Measurements from ENCODE around the gene SFTA2. TPM values are rescaled to one million over a fixed set of nuclear protein-coding genes. Genes with fewer than 3 reads are reported as not detected.

Gene SFTA2
- total and polyA plus RNA-seq, 2 of the 8 experiments (the other 6 are each of a cell fraction or from before 2014, with no cell fraction given): not detected

DNA sequence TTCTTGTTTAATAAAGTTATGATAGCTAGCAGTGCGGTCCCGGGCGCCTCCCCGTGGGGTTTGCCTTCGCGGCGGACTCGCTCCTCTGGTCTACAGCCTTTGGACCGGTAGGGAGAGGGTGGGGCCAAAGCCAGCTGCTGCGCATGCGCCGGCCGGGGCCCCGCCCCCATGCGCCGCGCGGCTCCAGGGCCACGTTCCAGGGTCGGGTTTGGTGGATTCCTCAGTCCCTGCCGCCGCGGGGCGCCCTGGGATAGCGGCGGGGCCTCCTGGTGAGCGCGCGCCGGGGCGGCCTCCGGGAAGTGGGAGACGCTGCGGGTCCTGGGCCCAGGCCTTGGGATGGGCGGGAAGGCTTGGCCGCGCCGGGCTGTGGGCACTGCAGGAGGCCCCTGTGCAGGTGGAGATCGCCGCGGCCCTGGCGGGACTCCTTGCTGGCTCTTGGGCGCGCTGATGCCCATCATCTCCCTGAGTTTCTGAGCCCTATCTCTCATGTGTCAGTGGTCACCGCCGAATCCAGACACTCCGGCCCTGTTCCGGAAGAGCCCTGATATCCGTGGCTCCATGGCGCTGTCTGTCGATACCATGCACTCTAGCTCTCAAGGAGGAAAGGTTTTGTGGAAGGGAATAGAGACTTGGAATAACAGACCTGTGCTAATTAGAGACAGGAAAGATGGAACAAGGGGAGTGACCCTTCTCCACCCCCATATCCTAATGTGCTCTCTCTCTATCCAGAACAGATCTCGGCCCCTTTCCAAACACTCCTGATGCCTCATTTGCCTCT lies 17.7 kb downstream of the SFTA2 start, which contains the start of gene VARS2:
Gene VARS2, plus strand, starts transcription at position 163 of the 778 bp plus-strand sequence. Its CDS starts 599 bp downstream, at position 762.
- peak within 1 kb of the TSS; percentile 8 for H4K91ac ChIP-seq (replicated peaks; ENCODE audit: insufficient read length, low read length)
- H2AFZ ChIP-seq (ENCODE audit: low read length): no peak within 1 kb of the TSS
- no peaks in the 10 kb centered on the region for H3K79me1 ChIP-seq (ENCODE audit: low read depth, low read length)
- H2BK12ac ChIP-seq (ENCODE audit: low read depth, low read length): peak within 1 kb of the TSS; percentile 40; the same call in 1 of the 2 replicates
- H3K56ac ChIP-seq (replicated peaks; ENCODE audit: insufficient read length, low read depth, low read length): no peak within 1 kb of the TSS
- CTCF ChIA-PET (ENCODE audit: partially characterized antibody): interaction anchor here (0.7 to 16.0 kb wide), 35 partner anchors 11 to 233 kb away, joined by 3 to 285 read pairs (median 6); partner anchors contain the start of genes DDR1, MUCL3 and SFTA2
- WGBS, 2 experiments (ENCODE audit: extremely low coverage in 1 of 2, insufficient coverage in 1 of 2, insufficient read length in 1 of 2, insufficient replicate concordance in 2 of 2, low coverage in 1 of 2, low lambda C conversion rate in 2 of 2, missing lambda C conversion rate in 1 of 2): 6% methylated on average over 48 of the region's 52 CpGs; no CpG with 5 or more reads in 1 of the 2 experiments
- POLR2A ChIA-PET (ENCODE audit: partially characterized antibody): interaction anchor here (0.6 to 4.0 kb wide), 27 partner anchors 9 to 197 kb away, joined by 3 to 22 read pairs (median 4); partner anchors contain the start of genes DDR1 and FLOT1
- H3K79me2 ChIP-seq (ENCODE audit: control insufficient read depth in 1 of 2, insufficient read depth in 2 of 2, low read length in 2 of 2): peaks cover 0 to under 1% of the 10 kb centered on the region in 2 experiments; a peak in 1 of 4 replicates
- no peak within 1 kb of the TSS for H3K27ac ChIP-seq (ENCODE audit: low read depth, low read length)
- H3K4me3 ChIP-seq (ENCODE audit: extremely low read depth in 1 of 4, insufficient read depth in 2 of 4, low read depth in 3 of 4, low read length in 4 of 4): peak within 1 kb of the TSS; percentile 41 to 74 (median 66)
- DNase-seq (ENCODE audit: low read depth in 1 of 2, low spot score in 2 of 2) (peak; percentile 61 to 97), FAIRE-seq (no peak)
- peaks cover 3% of the 10 kb centered on the region; the same call in 1 of the 2 replicates for H3K23me2 ChIP-seq (ENCODE audit: low read depth, low read length)
- no peak within 1 kb of the TSS for H2BK120ac ChIP-seq (replicated peaks; ENCODE audit: low read depth, low read length)
- peak within 1 kb of the TSS; percentile 63; the same call in 1 of the 2 replicates for H2BK5ac ChIP-seq (ENCODE audit: low read depth, low read length)
- peaks cover 0 to 14% (median 6%) of the 10 kb centered on the region in 4 experiments; a peak in 5 of 7 replicates for H3K4me1 ChIP-seq (replicated peaks in 1 of 4; ENCODE audit: control insufficient read depth in 3 of 4, insufficient read depth in 4 of 4, low read length in 3 of 4)
- peak within 1 kb of the TSS; percentile 66; the same call in 1 of the 2 replicates for H4K8ac ChIP-seq (ENCODE audit: extremely low read depth, insufficient read depth, low read length)
- peaks cover 6 to 16% (median 9%) of the 10 kb centered on the region in 4 experiments; a peak in 7 of 8 replicates for H3K36me3 ChIP-seq (ENCODE audit: control insufficient read depth in 2 of 4, insufficient read depth in 4 of 4, low read length in 3 of 4)
- H2BK15ac ChIP-seq (ENCODE audit: low read length): no peak within 1 kb of the TSS
- peak within 1 kb of the TSS in 3 of 4 experiments; percentile 42 to 55 (median 50); a peak in 6 of 7 replicates for H3K9ac ChIP-seq (replicated peaks in 1 of 4; ENCODE audit: extremely low read depth in 1 of 4, low read depth in 3 of 4, low read length in 3 of 4)
- H3K4ac ChIP-seq (replicated peaks; ENCODE audit: insufficient read length, low read depth, low read length): peak within 1 kb of the TSS; percentile 17
- H4K5ac ChIP-seq (ENCODE audit: insufficient read length, low read depth, low read length): no peak within 1 kb of the TSS
- H3K9me3 ChIP-seq (ENCODE audit: insufficient read depth in 2 of 2, low read depth in 1 of 2, low read length in 1 of 2): no peaks in the 10 kb centered on the region
- H3K23ac ChIP-seq (ENCODE audit: insufficient read length): no peak within 1 kb of the TSS
- H2BK20ac ChIP-seq (ENCODE audit: low read length): no peak within 1 kb of the TSS
- no peaks in the 10 kb centered on the region for H4K20me1 ChIP-seq (replicated peaks in 1 of 2; ENCODE audit: control insufficient read depth in 1 of 2, insufficient read depth in 2 of 2, low read length in 2 of 2)
- H2AK5ac ChIP-seq (ENCODE audit: low read depth, low read length): no peak within 1 kb of the TSS
- H3K27me3 ChIP-seq (replicated peaks in 1 of 4; ENCODE audit: control insufficient read depth in 3 of 4, extremely low read depth in 1 of 4, insufficient read depth in 3 of 4, low read length in 3 of 4): no peaks in the 10 kb centered on the region
- peak within 1 kb of the TSS; percentile 83 for H3K18ac ChIP-seq (ENCODE audit: extremely low read depth, low read length)
- H3K14ac ChIP-seq (ENCODE audit: insufficient read length): no peak within 1 kb of the TSS
- peak within 1 kb of the TSS; percentile 68 to 97 for H3K4me2 ChIP-seq (ENCODE audit: insufficient read depth in 1 of 2, low read depth in 2 of 2, low read length in 2 of 2)
- peak; percentile 15; the same call in 1 of the 2 replicates for TF ChIP-seq TBP (IDR thresholded peaks at IDR 0.05; ENCODE audit: low read depth, low read length)
- peak; percentile 63 for TF ChIP-seq TEAD4 (IDR thresholded peaks at IDR 0.05; ENCODE audit: low read depth, low read length)
- TF ChIP-seq, protein P1, sequence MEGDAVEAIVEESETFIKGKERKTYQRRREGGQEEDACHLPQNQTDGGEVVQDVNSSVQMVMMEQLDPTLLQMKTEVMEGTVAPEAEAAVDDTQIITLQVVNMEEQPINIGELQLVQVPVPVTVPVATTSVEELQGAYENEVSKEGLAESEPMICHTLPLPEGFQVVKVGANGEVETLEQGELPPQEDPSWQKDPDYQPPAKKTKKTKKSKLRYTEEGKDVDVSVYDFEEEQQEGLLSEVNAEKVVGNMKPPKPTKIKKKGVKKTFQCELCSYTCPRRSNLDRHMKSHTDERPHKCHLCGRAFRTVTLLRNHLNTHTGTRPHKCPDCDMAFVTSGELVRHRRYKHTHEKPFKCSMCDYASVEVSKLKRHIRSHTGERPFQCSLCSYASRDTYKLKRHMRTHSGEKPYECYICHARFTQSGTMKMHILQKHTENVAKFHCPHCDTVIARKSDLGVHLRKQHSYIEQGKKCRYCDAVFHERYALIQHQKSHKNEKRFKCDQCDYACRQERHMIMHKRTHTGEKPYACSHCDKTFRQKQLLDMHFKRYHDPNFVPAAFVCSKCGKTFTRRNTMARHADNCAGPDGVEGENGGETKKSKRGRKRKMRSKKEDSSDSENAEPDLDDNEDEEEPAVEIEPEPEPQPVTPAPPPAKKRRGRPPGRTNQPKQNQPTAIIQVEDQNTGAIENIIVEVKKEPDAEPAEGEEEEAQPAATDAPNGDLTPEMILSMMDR (IDR thresholded peaks at IDR 0.05; ENCODE audit: control extremely low read depth in 1 of 3, insufficient read depth in 1 of 3, low read depth in 1 of 3, low read length in 3 of 3): no peak
- peak in 1 of 2 experiments; percentile 81; a peak in 1 of 4 replicates for TF ChIP-seq HDAC2 (IDR thresholded peaks at IDR 0.05; ENCODE audit: borderline replicate concordance in 1 of 2, low read depth in 2 of 2, low read length in 2 of 2)
- TF ChIP-seq, protein P2, sequence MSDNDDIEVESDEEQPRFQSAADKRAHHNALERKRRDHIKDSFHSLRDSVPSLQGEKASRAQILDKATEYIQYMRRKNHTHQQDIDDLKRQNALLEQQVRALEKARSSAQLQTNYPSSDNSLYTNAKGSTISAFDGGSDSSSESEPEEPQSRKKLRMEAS (IDR thresholded peaks at IDR 0.05): peak; percentile 45; the same call in 1 of the 2 replicates
- TF ChIP-seq TAF1 (IDR thresholded peaks at IDR 0.05; ENCODE audit: low read depth, low read length): peak; percentile 47; the same call in 1 of the 2 replicates
- TF ChIP-seq POLR2A (IDR thresholded peaks at IDR 0.05; ENCODE audit: control extremely low read depth in 1 of 2, low read depth in 2 of 2, low read length in 2 of 2): peak in 1 of 2 experiments; percentile 74; a peak in 2 of 3 replicates
- peak; percentile 55; the same call in 1 of the 2 replicates for TF ChIP-seq POLR2AphosphoS5 (IDR thresholded peaks at IDR 0.05; ENCODE audit: low read depth, low read length)
